GM19099 (cell line): ENCODE results near the gene PLA2G2C.

ENCODE experiments used
- POLR2A ChIP-seq: IDR thresholded peaks from 3 replicates; pipeline ENCODE4 v1.6.1; 2011; ENCODE audit warnings: low read depth; ENCODE audit not compliant: insufficient read length; ENCODE audit errors: extremely low read depth

PLA2G2C gene

GRCh38 chr1:20192364-20192763 lies 6.0 kb upstream of the PLA2G2C start:
- TF ChIP-seq POLR2A = no peak

GRCh38 chr1:20191266-20191825 lies 5.0 kb upstream of the PLA2G2C start:
- TF ChIP-seq POLR2A = no peak

GRCh38 chr1:20190256-20191160 lies 4.2 kb upstream of the PLA2G2C start:
- no peak for TF ChIP-seq POLR2A

- no peak for TF ChIP-seq POLR2A
Observed at GRCh38 chr1:20189664-20190063, 3.3 kb upstream of the PLA2G2C start.

- no peak for TF ChIP-seq POLR2A
Observed at GRCh38 chr1:20188455-20188817, 2.1 kb upstream of the PLA2G2C start.

- no peak for TF ChIP-seq POLR2A
Observed at GRCh38 chr1:20187813-20188454, 1.6 kb upstream of the PLA2G2C start.

- no peak for TF ChIP-seq POLR2A
Observed at GRCh38 chr1:20187103-20187812, 940 bp upstream of the PLA2G2C start.

GRCh38 chr1:20184997-20185833 lies 1.1 kb downstream of the PLA2G2C start:
- no peak for TF ChIP-seq POLR2A

- TF ChIP-seq POLR2A = no peak
Observed at GRCh38 chr1:20184481-20184900, 1.8 kb downstream of the PLA2G2C start.

- TF ChIP-seq POLR2A = no peak
Observed at GRCh38 chr1:20183616-20184271, 2.6 kb downstream of the PLA2G2C start.

GRCh38 chr1:20183035-20183434 lies 3.3 kb downstream of the PLA2G2C start:
- no peak for TF ChIP-seq POLR2A

GRCh38 chr1:20182415-20182814 lies 3.9 kb downstream of the PLA2G2C start:
- no peak for TF ChIP-seq POLR2A

GRCh38 chr1:20180844-20181207 lies 5.5 kb downstream of the PLA2G2C start:
- TF ChIP-seq POLR2A = no peak

- no peak for TF ChIP-seq POLR2A
Observed at GRCh38 chr1:20180129-20180843, 6.0 kb downstream of the PLA2G2C start.
